HG02885 (cell line): ENCODE data around the gene EFHC1.
A peak's percentile ranks its signal among the peaks of the same experiment; 100 is the strongest.

ENCODE experiments used
- ATAC-seq: cut with Tn5 transposase; IDR thresholded peaks from one replicate; pipeline ENCODE4 v1.9.1; 2021; ENCODE audit warnings: mild to moderate bottlenecking; ENCODE audit not compliant: unreplicated experiment, poor library complexity

EFHC1 gene

DNA sequence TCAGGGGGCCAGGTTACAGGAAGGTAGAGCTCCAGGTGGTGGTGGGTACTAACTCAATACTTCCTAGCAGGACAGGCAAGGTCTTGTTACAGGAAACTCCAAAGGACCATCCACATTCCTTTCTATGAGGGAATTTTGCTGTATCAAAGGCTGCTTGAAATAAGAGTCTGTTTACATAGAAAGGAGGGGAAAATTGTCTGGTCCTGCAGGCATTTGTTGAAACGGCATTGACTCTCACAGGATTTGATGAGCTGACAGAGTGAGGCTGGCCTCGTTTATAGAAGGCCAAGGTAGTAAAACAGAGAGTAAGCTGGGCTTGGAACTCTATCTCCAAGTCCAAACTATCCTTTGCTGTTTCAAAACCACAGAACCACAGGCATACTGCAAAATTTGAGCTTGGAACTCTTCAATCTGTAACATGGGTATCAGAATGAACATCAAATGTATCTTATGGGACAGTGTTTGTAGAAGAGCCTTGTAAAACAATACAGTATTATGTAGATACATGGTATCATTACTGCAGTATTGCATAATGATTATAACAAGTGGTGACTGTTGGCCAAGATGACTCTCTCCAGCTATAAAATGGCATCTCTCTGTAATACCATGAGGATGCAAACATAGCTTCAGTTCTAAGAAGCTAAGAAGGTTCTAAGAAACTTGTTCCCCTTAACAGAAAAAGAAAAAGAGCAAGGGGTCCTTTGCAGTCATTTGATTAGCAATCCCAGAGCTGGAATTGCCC is 95.2 kb downstream of the EFHC1 start:
- no peak for ATAC-seq

DNA sequence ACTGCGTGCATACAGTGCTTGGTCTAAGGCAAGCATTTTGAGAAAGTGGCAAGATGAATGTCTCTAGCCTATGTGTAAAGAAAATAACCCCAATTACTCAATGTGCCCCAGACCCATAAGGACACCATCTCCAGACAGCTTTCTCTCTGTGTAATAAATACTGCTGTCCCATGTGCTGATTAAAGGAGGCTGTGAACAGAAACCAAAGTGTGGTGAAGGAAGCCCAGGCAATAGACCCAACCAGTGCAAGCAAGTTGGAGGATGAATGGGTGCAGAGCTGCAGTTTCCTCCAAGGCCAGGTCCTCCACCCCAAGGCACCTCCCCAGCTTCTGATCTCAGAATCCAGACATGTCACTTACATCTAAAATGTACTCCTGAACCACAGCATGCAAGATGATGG is 96.1 kb downstream of the EFHC1 start:
- ATAC-seq, result no peak

DNA sequence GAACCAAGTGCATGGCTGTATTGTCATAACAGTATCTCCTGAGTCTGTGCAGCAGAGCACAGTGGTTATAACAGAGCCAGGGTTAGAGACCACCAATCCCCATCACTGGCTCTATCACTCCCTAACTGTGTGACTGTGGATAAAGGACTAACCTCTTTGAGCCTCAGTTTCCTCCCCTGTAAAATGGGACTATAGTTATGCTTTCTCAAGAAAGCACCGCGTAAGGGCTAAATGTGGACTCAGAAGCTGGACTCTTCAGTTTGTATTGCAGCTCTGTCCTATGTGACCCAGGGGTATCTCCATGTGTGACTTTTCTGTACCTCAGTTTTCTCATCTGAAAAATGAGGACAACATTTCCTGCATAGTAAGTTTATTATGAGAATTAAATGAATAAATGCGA is 96.8 kb downstream of the EFHC1 start:
- no peak for ATAC-seq

DNA sequence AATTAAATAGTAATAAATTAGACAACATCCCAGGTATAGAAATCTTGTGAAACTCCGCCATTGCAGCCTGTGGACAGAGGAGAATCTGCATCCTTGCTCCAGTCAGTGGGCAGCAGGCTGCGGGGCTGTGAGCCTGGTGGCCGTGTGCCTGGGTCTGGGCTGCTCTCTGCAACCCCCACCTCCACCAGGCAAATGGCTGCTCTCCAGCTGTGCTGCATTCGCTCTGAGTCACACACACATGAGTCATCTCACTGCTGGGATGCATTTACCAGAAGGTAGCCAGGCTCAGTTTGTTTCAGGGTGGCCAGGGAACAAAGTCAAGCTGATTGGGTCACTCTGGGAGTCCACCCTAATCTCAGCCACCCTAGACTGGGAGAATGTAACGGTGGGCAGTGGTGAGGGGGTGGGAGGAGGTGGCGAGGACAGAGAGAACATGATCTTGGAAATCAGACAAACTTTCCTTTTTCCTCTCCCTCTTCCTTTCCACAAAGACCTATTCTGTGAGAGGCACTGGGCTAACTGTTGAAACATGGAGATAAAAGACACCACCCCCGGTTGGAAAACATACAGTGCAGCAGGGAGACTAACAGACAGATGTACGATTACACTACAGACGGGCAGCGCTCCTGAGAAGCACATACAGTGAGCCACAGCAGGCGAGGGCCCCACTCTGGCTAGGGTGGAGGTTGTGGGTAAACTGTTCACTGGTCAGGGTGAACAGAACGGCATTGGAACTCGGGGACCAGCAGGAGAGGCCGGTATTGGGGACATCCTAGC is 97.5 kb downstream of the EFHC1 start:
- peak; percentile 92 for ATAC-seq

DNA sequence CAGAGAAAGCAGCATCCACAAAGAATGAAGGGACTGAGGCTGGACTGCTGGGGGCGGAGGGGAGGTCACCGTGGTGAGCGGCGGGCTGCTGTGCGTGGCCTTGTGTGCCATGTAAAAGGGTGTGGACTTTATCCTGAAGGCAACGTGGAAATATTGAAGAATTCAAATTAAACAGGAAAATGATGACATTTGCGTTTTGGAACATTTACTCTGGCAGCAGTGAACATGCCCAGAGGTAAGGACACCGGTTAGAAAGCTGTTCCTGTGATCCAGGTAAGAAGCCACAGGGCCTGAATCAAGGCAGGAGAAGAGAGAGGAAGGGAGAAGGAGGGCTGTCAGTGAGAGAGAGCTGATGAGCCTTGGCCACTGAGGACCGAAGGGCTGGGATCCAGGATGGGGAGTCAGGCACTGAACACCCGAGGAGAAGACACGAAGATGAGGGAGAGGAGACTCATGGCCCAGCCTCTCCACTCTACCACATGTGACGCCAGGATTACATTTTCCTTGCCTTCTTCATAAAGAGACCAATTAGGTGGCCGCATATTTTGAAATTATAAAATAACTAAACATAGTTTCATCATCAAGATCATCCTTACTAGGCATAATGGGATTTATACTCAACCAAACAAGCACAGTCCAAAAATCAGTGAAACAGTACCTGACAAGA is 98.3 kb downstream of the EFHC1 start:
- no peak for ATAC-seq

DNA sequence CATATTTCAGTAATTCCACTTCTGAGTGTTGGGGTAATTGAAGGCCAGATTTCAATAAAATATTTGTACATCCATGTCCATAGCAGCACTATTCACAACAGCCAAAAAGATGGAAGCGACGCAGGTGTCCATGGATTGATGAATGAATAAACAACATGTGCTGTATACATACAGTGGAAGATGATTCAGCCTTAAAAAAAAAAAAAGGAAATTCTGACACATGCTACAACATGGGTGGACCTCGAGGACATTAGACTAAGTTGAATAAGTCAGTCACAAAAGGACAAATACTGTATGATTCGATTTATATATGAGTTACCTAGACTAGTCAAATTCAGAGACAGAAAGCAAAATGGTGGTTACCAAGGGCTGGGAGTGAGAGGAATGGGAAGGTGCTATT is 99.5 kb downstream of the EFHC1 start:
- ATAC-seq, result no peak

DNA sequence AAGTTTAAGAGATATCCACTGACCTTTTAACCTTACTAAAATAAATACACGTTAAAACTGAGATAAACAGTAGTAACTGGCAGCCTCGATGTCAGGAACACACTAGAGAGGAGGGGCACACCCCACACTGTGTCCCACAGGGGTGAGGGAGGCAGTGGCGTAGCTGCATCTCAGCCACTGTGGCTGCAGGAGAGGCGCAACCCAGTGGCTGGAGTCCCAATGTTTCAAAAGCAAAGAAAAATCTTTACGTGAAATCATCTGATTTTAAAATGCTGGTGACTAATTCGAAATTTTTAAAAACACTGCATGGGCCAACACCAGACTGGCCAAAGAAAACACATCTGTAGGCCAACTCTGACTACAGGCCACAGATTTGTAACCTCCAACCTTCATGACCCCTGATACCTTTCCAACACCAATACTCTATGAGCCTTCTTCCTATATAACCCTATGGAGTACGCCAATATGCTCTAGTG is 102.0 kb downstream of the EFHC1 start:
- no peak for ATAC-seq

DNA sequence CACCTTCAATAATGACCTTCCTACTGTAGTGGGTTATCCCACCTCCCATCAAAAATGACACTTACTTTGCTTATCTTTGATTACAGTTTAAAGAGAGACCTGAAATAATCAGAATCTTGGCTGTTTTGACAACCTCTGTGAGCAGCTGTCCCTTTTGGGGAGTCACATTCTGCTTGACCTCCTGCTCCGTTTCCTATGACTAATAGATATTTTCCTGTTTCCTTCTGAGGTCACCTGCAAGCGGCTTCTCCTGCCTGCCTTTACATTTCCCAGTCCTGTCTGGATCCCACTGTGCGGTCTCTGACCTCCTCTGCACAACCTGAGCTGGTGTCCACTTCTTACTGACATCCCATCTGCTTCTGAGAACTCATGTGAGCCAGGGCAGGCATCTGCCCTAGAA is 102.5 kb downstream of the EFHC1 start:
- ATAC-seq, result no peak

DNA sequence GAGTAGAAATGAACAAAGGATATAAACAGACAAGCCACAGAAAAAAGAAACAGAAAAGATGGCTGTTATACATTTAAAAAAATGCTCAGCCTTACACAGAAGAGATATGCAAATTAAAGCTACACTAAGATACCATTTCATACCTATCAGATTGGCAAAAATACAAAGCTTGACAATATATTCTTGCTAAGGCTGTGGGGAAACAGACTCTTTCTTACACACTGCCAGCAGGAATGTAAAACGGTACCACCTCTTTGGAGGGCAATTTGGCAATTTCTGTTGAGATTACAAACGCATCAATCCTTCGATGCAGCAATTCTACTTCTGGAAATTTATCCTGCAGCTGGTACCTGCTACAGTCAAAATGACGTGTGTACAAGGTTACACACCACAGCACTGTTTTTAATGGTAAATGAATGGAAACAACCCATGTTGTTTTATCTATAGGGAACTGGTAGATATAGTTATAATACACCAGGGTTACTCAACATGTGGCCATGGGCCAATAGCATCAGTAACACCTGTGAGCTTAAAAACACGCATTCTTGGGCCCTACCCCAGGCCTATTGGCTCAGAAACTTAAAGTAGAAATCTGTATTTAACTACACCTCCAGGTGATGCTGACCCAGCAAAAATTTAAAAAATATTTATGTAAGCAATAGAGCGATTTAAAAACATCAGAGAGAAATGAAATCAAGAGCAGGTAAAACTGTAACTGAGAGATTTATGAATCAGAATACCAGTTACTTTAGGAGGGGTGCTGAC is 103.4 kb downstream of the EFHC1 start:
- no peak for ATAC-seq

DNA sequence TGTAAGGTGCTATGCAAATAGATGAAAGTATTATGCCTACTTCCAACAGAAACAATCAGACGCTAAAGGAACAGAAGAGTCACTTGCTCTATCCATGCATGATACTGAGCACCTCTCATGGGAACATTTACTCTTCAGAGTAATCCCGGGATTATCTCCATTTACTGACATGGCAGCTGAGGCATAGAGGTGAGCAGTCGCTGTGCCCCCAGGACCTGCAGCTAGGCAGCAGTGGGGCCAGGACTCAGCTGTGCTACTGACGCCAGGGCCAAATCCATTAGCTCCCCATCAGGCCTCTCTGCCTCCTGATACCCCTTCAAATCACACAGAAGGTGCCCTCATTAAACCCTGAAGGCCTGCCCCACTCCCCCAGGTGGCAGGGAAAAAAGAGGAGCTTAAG is 104.8 kb downstream of the EFHC1 start:
- ATAC-seq, result no peak

DNA sequence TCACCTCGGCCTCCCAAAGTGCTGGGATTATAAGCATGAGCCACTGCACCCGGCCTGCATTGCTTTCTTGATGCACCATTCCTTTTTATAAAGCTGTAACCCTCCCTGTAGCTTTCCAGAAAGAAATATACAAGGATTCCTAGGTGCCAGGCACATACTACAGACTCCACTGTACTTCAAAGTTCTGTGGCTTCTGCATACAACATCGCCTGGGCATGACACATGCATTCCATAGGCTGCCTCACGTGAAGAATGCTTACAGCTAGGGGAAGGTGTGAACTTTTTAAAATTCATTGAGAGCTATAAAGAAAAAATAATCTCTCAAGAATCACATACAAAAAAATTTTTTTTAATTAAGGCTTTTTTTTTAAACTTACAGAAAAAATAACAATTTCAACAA is 106.5 kb downstream of the EFHC1 start:
- no peak for ATAC-seq

DNA sequence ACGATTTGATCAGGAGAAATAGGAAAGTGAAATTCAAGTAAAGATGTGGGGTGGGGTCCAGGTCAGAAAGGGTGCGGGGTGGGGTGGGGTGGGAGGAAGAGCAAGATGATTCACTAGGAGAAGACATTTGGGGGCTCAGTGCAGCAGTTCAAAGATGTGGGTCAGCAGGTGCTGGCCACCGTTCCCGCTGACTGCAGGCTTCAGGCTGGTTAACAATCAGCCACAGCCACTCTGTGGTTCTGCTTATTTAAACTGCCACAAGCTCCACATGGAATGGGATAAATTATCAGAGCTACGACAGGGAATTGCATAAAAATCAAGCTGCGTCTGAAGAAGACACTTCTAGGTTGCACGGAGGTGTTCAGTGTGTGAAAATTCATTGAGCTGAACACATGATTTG is 107.3 kb downstream of the EFHC1 start:
- ATAC-seq, result no peak

DNA sequence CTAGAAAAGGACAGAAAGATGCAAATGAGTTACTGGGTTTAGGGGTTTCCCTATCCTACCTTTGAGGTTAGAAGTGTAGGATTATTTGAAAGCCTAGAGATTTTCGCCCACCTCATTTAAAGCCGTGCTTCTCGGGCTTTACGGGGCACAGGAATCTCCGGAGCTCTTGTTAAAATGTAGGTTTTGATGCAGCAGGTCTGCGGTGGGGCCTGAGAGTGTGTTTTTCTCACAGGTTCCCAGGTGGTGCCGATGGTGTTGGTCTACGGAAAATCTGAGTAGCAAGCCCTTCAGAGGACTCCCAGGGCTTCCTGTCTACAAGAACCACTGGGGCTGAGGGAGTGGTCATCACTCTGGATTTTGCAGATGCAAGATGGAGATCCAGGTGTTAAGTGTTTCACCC is 109.2 kb downstream of the EFHC1 start:
- peak; percentile 82 for ATAC-seq

DNA sequence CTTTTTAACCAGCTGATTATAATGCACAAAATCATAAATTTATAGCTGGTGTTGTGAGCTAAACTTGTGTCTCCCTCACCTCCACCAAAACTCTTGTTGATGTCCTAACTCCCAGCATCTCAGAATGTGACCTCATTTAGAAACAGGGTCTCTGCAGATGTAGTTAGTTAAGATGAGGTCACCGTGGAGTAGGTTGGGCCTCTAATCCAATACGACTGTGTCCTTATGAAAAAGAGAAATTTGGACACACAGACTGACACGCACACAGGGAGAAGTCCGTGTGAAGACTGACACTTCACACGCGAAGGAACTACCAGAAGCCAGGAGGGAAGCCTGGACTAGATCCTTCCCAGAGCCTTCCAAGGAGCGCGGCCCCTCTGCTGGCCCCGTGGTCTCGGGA is 110.2 kb downstream of the EFHC1 start:
- ATAC-seq, result no peak

DNA sequence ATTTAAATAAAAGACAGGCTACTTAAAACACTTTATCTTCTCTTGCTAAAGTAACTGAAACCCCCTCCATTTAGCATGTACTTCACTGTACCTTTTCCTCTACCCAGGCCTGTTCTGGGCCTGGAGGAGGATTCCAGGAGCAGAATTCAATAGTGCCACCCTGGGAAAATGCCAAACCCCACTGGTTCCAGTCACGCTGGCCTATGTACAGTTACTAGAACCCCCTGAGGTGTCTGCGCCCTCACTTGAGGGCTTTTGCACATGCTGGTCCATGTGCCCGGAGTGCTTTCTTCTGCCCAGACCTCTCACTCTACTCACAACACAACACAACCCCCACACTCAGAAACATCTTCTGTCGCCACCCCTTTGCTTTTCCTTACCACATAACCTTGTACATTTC is 111.3 kb downstream of the EFHC1 start:
- no peak for ATAC-seq

DNA sequence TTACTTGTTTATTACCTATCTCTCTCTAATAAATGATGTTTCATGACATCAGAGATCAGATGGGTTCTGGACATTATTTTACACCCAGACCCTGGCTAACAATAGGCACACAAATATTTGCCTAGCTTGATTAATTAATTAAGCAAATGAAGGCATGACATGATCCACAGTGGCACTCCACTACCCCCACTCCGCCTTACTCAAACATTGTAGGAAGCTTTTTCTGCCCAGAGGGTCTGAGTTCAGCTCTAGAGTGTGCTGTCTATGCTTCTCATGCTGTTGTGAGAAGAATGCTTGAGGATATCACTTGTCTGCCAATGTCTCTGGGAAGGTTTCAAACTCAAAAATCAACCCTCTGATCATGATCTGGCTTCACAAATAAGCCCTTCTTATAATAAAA is 111.7 kb downstream of the EFHC1 start:
- no peak for ATAC-seq

DNA sequence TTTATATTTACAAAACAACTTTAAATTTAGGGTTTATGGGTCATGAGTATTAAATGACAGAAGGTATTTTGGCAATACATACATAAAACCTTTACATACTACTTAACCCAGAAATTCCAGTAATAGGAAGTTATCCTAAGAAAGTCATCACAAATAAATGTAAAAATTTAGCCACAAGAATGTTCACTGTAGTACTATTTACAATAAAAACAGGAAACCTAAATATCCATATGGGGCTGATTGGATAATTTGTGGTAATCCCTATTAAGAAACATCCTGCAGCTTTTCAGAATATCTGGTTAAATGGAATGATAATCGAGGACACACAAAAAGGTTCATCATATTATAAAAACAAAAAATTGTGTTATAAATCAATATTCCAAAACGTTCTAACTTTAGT is 112.3 kb downstream of the EFHC1 start:
- ATAC-seq, result no peak

DNA sequence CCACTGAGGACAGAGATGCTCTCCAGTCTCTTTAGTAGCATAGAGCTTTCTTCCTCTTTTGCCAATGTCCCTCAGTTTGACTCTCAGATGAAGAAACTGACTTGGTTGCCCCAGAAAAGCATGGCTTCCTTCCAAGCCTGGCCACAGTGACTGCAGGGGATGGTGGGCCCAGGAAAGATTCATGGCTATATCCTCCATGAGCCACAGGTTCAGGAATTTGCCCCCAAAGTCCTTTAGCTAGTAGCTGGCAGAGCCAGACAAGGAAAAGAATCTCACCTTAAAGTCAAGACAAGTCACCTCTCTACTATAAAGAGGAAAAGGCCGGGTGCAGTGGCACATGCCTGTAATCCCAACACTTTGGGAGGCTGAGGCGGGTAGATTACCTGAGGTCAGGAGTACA is 113.3 kb downstream of the EFHC1 start:
- ATAC-seq, result no peak

DNA sequence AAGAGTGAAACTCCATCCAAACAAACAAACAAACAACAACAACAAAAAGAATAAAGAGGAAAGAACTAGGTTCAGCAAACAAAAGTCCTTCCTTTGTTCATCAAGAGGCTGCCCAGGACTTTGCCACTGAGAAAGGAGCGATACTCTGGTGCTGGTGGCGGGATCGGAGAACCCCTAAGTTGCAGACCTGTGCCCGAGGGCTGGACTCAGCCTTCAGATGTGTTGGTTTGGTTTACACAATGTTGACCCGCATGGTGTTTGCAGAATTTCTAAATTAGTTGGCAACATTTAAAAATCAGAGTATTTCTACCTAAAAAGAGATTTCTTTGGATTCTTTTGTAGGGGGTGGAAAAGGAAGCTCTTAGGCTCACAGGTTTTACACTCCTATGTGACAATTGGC is 114.2 kb downstream of the EFHC1 start:
- ATAC-seq, result no peak

DNA sequence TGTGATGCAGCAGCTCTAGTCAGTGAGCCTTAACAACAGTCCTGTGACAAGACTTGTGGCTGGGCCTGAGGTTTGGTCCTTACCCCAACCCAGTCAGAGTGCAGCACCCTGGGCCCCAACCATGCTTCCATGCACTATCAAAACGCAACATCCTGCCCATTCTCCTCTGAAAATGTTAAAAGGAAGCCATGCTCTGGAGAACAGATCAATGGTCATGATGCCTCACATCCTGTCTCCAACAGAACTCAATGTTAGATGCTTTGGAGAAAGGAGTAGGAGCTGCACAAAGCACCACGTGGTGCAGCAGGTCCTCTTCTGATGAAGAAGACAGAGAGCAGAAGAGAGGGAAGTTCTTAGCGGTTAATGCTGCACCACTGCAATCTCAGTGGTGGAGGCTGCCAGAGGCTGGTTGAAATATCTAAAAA is 114.8 kb downstream of the EFHC1 start:
- peak; percentile 51 for ATAC-seq
